ENCODE results near the gene BTNL9.
"Not testable (repeated sequence)": the region's sequence is repeated elsewhere in the genome, so short reads cannot be mapped to it uniquely, and the experiment has no call there.

BTNL9 gene

GRCh38 chr5:181099602-181100086 lies 59.6 kb downstream of the BTNL9 start:
- DNase-seq (ENCODE audit: low read depth in 2 of 2) = no peak

GRCh38 chr5:181100121-181100875 lies 60.2 kb downstream of the BTNL9 start:
- DNase-seq (ENCODE audit: low read depth in 2 of 2) = no peak

- not testable (repeated sequence) for DNase-seq (ENCODE audit: low read depth in 2 of 2)
Measured at GRCh38 chr5:181101030-181101641, 61.1 kb downstream of the BTNL9 start.

DNA sequence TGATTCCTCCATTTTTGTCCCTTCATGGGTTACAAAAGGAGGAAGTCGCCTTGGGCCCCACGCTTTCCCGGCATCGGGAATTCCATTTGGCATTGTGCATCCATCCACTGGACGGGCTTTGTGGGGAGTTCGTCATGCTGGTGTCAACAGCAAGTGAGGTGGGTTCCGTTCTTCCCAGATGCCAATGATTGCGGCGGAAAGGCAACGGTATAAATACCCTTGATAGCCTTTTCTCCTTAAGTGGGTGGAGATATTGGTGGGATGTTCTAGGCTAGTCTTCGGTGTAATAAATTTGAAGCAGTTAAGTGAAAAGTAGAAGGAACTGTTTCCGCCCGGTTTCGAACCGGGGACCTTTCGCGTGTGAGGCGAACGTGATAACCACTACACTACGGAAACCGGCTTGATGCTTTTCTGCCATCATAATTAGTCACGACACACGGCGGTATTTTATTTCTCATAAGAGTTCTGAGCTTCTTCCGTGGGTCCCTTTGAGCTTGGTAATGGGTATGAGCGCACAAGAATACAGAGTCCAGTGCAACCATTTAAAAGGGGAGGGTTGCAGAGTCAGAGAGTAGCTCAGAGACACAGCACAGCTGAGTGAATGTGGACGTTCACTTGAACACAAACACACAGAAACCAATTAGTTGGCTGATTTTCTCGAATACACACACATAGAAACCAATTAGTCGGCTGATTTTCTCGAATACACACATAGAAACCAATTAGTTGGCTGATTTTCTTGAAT lies 62.0 kb downstream of the BTNL9 start:
- not testable (repeated sequence) for DNase-seq (ENCODE audit: low read depth in 2 of 2)

GRCh38 chr5:181104259-181104568 lies 64.1 kb downstream of the BTNL9 start:
- not testable (repeated sequence) for DNase-seq (ENCODE audit: low read depth in 2 of 2)

DNA sequence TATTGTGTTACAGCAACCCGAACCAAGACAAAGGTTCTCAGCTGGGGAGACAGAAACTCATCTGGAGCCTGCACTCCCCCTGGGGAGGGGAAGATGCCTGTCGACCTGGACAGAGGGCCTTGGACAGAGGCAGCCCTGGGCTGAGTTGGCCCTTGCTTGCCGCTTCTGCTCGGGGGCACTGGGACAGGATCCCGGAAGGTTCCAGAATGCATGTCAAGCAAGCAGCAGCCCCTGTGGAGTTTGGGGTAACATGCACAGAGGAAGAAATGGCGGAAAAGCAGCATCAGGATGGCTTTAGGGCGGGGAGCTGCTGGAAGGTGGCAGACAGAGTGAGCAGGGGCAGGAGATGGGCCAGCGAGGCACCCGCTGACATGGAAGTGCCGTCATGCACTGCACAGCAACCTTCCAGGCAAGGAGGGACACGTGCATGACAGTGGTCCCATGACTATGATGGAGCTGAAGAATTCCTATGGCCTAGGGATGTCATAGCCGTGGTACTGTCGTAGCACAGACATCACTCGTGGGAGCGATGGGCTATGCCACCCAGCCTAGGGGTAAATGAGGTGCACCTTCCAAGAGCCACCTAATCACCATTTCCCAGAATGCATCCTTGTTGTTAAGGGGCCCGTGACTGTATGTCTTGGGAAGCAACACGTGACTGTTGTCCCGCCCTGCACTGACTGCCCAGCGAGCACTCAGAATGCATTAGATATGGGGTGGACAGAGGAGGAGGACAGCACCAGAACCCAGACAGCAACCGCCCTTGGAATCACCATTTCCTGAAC lies 64.7 kb downstream of the BTNL9 start:
- DNase-seq (ENCODE audit: low read depth in 2 of 2) = not testable (repeated sequence)

- DNase-seq (ENCODE audit: low read depth in 2 of 2) = no peak
Measured at GRCh38 chr5:181105391-181106025, 65.4 kb downstream of the BTNL9 start.

DNA sequence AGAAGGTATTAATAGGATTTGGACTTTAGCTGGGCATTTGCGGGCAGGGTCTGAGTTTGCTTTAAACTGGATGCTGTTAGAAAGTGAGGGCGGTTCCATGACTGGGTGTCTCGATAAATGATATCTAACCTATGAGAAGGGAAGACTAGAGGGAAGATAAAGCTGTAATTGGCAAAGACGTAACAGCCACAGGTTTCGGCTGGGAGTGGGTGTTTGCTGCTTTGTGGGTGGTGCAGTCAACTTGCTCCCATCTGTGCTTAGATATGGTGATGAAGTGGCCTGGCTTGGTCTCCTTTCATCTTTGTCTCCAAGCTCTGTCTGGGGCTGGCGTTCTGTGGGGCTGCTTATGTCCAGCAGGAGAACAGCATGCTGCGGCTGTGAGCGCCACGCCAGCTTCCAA lies 67.6 kb downstream of the BTNL9 start:
- DNase-seq (ENCODE audit: low read depth in 2 of 2) = no peak

DNA sequence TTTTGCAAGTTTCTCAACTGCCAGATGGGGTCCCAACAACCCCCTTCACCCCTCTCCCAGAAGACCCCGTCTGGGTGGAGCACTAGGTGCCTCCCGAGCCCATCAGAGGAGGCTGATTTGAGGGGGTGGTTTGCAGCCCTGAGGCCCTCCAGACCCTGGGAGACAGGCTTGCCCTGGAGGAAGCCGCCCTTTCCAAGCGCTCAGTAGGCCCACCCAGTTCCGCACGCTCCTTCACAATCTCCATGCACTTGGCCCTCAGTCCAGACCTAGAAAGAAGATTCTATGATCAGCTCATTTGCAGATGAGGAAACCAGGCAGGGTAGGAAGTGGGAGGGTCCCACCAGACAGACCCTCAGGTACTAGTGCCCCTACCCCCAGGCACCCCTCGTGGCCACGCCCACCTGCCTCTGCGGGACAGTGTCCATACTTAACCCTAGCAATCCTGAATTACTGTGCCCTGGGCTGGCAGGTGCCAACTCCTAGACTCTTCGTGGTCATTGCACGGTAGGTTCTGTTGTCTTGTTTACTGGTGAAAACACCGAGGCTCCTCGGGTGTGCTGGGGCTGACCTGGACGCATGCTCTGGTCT lies 68.6 kb downstream of the BTNL9 start:
- DNase-seq (ENCODE audit: low read depth in 2 of 2) = no peak

GRCh38 chr5:181109489-181110013 lies 69.5 kb downstream of the BTNL9 start:
- DNase-seq (ENCODE audit: low read depth in 2 of 2) = no peak

DNA sequence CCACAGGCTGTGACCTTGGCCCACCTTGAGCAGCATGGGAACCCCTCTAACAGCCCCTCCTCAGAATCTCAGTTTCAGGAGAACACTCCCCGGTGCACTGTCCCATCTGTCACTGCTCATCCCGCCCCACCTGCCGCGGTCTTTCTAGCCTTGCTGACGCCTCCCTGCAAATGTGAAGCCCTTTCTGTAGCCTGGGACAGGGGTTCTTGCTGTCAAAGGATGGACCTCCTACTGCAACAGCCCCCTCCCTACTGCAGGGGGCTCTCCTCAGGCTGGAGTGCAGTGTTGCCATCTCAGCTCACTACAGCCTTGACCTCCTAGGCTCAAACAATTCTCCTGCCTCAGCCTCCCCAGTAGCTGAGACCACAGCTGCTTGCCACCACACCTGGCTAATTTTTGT lies 70.9 kb downstream of the BTNL9 start:
- no peak for DNase-seq (ENCODE audit: low read depth in 2 of 2)
